IMR-90 (cell line): ENCODE data around the gene ANAPC7. TPM values are rescaled to one million over a fixed set of nuclear protein-coding genes. Genes with fewer than 3 reads are reported as not detected.
"Not testable (repeated sequence)": the region's sequence is repeated elsewhere in the genome, so short reads cannot be mapped to it uniquely, and the experiment has no call there.

ENCODE experiments used
- ATAC-seq: fragments of 200-7000 bp; cut with Tn5 transposase; 2 replicates; pipeline ENCODE4 v1.9.1; 2020; ENCODE audit warnings: low read depth, mild to moderate bottlenecking, moderate library complexity
- BruUV-seq: library from RNA; stranded (reverse); fragments of 400-500 nt; replicated peaks from 2 replicates; lab custom pipeline; 2021; lab: Mats Ljungman, UMichigan
- CTCF ChIA-PET: fragments of 300-600 bp; formaldehyde crosslinking; extraction: SDS; loops from one replicate; lab custom pipeline; 2021; ENCODE audit warnings: antibody characterized with exemption; lab: Yijun Ruan, JAX
- POLR2A ChIA-PET: fragments of 300-600 bp; sonication (Branson Sonifier 250); formaldehyde crosslinking; loops from one replicate; lab custom pipeline; 2022; ENCODE audit warnings: antibody characterized with exemption; ENCODE audit not compliant: unreplicated experiment; lab: Charles Lee
- DNase-seq: peaks from one replicate; pipeline ENCODE4 v3.0.0; 2013
- H2AFZ ChIP-seq: replicated peaks from 2 replicates; pipeline ENCODE3; 2013; ENCODE audit warnings: low read length, mild to moderate bottlenecking; ENCODE audit not compliant: poor library complexity
- H2AK5ac ChIP-seq: 2 replicates; pipeline ENCODE4 v1.6.1; 2013; ENCODE audit warnings: low read depth, low read length, inconsistent platforms
- H2AK9ac ChIP-seq: replicated peaks from 2 replicates; pipeline ENCODE3; 2013; ENCODE audit warnings: mild to moderate bottlenecking, low read depth, low read length, moderate library complexity; ENCODE audit not compliant: poor library complexity
- H2BK120ac ChIP-seq: 2 replicates; pipeline ENCODE4 v1.6.1; 2013; ENCODE audit warnings: low read depth, low read length, inconsistent platforms
- H2BK15ac ChIP-seq: 3 replicates; pipeline ENCODE4 v1.6.1; 2013; ENCODE audit warnings: low read depth, low read length, inconsistent platforms
- H2BK20ac ChIP-seq: 2 replicates; pipeline ENCODE4 v1.6.1; 2013; ENCODE audit warnings: low read depth, mild to moderate bottlenecking, inconsistent platforms, low read length, moderate library complexity
- H2BK5ac ChIP-seq: 2 replicates; pipeline ENCODE4 v1.6.1; 2013; ENCODE audit warnings: mild to moderate bottlenecking, low read depth, low read length, inconsistent platforms; ENCODE audit not compliant: poor library complexity, severe bottlenecking
- H3K14ac ChIP-seq: replicated peaks from 2 replicates; pipeline ENCODE4 v1.6.1; 2013; ENCODE audit warnings: low read depth, low read length, inconsistent platforms
- H3K18ac ChIP-seq: 2 replicates; pipeline ENCODE4 v1.6.1; 2013; ENCODE audit warnings: low read depth, low read length, control low read depth
- H3K23ac ChIP-seq: 2 replicates; pipeline ENCODE4 v1.6.1; 2013; ENCODE audit warnings: low read depth, low read length, inconsistent platforms
- H3K27ac ChIP-seq: 2 replicates; pipeline ENCODE4 v1.5.1; 2013; ENCODE audit warnings: mild to moderate bottlenecking, control low read depth, low read length; ENCODE audit not compliant: insufficient read depth
- H3K27me3 ChIP-seq: 2 replicates; pipeline ENCODE4 v1.6.1; 2013; ENCODE audit warnings: low read length; ENCODE audit not compliant: control insufficient read depth, insufficient read depth
- H3K36me3 ChIP-seq: 2 replicates; pipeline ENCODE4 v1.6.1; 2013; ENCODE audit warnings: low read length, mixed read lengths; ENCODE audit not compliant: control insufficient read depth, insufficient read depth
- H3K4ac ChIP-seq: 2 replicates; pipeline ENCODE4 v1.6.1; 2013; ENCODE audit warnings: low read depth, low read length, inconsistent platforms
- H3K4me1 ChIP-seq: 2 replicates; pipeline ENCODE4 v1.6.1; 2013; ENCODE audit warnings: low read length, mixed read lengths; ENCODE audit not compliant: control insufficient read depth, insufficient read depth
- H3K4me2 ChIP-seq: 2 replicates; pipeline ENCODE4 v1.6.1; 2013; ENCODE audit warnings: low read depth, mild to moderate bottlenecking, control low read depth, low read length, moderate library complexity
- H3K4me3 ChIP-seq: 2 replicates; pipeline ENCODE4 v1.5.1; 2013; ENCODE audit warnings: low read depth, mild to moderate bottlenecking, control low read depth, low read length, moderate library complexity; ENCODE audit not compliant: insufficient read depth
- H3K56ac ChIP-seq: 2 replicates; pipeline ENCODE4 v1.6.1; 2013; ENCODE audit warnings: low read length, inconsistent platforms; ENCODE audit not compliant: insufficient read depth; ENCODE audit errors: extremely low read depth
- H3K79me1 ChIP-seq, 2 experiments: 2 replicates each; pipeline ENCODE4 v1.6.1; 2013; ENCODE audit warnings: low read length in 2 of 2, inconsistent platforms in 1 of 2, low read depth in 1 of 2
- H3K9ac ChIP-seq: 2 replicates; pipeline ENCODE4 v1.6.1; 2013; ENCODE audit warnings: low read depth, low read length, control low read depth
- H3K9me1 ChIP-seq: 2 replicates; pipeline ENCODE4 v1.6.1; 2013; ENCODE audit warnings: low read length, inconsistent platforms; ENCODE audit not compliant: insufficient read depth
- H3K9me3 ChIP-seq: 2 replicates; pipeline ENCODE4 v1.6.1; 2013; ENCODE audit warnings: low read length; ENCODE audit not compliant: control insufficient read depth, insufficient read depth
- H4K20me1 ChIP-seq: 2 replicates; pipeline ENCODE4 v1.6.1; 2013; ENCODE audit warnings: low read length, inconsistent platforms; ENCODE audit not compliant: insufficient read depth
- H4K5ac ChIP-seq: 2 replicates; pipeline ENCODE4 v1.6.1; 2013; ENCODE audit warnings: mild to moderate bottlenecking, low read depth, low read length, control low read depth
- H4K8ac ChIP-seq, 2 experiments: 2 replicates each; pipeline ENCODE4 v1.6.1; 2013; ENCODE audit warnings: low read depth in 2 of 2, low read length in 2 of 2, control low read depth in 1 of 2, inconsistent platforms in 1 of 2
- H4K91ac ChIP-seq: 2 replicates; pipeline ENCODE4 v1.6.1; 2013; ENCODE audit warnings: low read depth, low read length, inconsistent platforms; ENCODE audit not compliant: insufficient read depth
- WGBS, 2 experiments: methylation state at CpG; one replicate each; pipeline versions ENCODE4 v1.1.5 to v1.1.7; 2013; ENCODE audit warnings: missing lambda C conversion rate in 2 of 2; ENCODE audit not compliant: insufficient read length in 1 of 2; ENCODE audit errors: extremely low coverage in 2 of 2; 5-methylcytosine and 5-hydroxymethylcytosine counted together
- dilution Hi-C: fragments of 300-500 bp; cut with HindIII; formaldehyde crosslinking; loops from one replicate; pipeline ENCODE4 v1.14.3; 2018; ENCODE audit warnings: low sequenced_read_pairs; ENCODE audit not compliant: unreplicated experiment
- in situ Hi-C: fragments of 300-500 bp; cut with MboI; formaldehyde crosslinking; loops from 3 replicates; pipeline ENCODE4 v1.14.3; 2019; ENCODE audit warnings: low sequenced_read_pairs, inconsistent platforms, mixed read lengths
- intact Hi-C: fragments of 100-400 bp; cut with micrococcal nuclease; formaldehyde crosslinking; loops from 2 replicates; pipeline ENCODE4 v1.10.0; 2022
- polyA plus RNA-seq, 3 experiments: library from polyadenylated mRNA; depleted of rRNA; stranded (reverse); fragments of >200 nt; gene quantifications; 2 replicates each; pipeline ENCODE4 v1.2.3, GENCODE V29; 2012; ENCODE audit warnings: low replicate concordance in 1 of 3
- total RNA-seq: library from RNA; depleted of rRNA; stranded (reverse); fragments of >200 nt; gene quantifications from 2 replicates; pipeline ENCODE4 v1.2.3, GENCODE V29; 2012

ANAPC7 gene
- total and polyA plus RNA-seq, 2 of the 4 experiments (the other 2 are of a cell fraction): 46.4 to 57.9 TPM

DNA sequence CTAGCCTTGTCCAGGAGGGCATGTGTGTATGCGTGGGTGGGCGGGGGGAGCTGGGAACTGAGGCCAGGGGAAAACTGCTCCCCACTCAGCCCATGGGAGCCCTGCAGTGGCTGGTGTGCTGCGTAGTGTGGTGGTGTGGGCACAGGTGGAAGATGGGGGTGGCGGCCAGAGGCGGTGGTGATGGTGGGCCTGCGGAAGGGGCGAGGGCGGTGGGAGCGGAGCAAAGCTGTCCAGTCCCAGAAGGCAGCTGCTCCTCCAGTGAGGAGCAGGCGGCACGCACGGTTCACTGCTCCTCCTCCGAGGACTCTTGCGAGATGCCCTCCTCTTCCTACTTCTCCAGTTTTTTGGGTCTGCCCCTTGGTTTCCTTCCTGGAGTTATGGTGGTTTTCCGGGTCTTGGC lies 26.2 kb upstream of the ANAPC7 start:
- WGBS, 2 experiments: 100% methylated on average over 4 of the region's 15 CpGs; no CpG with 5 or more reads in 1 of the 2 experiments
- H4K5ac ChIP-seq, DNase-seq, dilution Hi-C loops, H3K36me3 ChIP-seq, H2AFZ ChIP-seq, H3K9me1 ChIP-seq, H3K4me2 ChIP-seq, H2BK20ac ChIP-seq, CTCF ChIA-PET, H3K18ac ChIP-seq, H3K23ac ChIP-seq, H4K20me1 ChIP-seq, H2AK5ac ChIP-seq, H3K14ac ChIP-seq, H3K56ac ChIP-seq, H3K27me3 ChIP-seq, H3K27ac ChIP-seq, BruUV-seq, H4K91ac ChIP-seq, ATAC-seq, H3K79me1 ChIP-seq, H3K4me1 ChIP-seq, H3K9ac ChIP-seq, in situ Hi-C loops, H2BK15ac ChIP-seq, H2BK120ac ChIP-seq, H3K4me3 ChIP-seq, H3K9me3 ChIP-seq, H2BK5ac ChIP-seq, H3K4ac ChIP-seq, POLR2A ChIA-PET, H4K8ac ChIP-seq, H2AK9ac ChIP-seq: not testable (repeated sequence)
- intact Hi-C loops: loop anchor here (5.0 kb wide), 1 partner anchor 382 kb away; the partner anchor contains the start of gene C12orf76
